NCI-H774 (cell line): ENCODE data around the gene ULK4.

Source experiments
- DNase-seq: peaks from one replicate; lab custom pipeline; 2025; lab: John Stamatoyannopoulos, UW

The ULK4 gene

DNA sequence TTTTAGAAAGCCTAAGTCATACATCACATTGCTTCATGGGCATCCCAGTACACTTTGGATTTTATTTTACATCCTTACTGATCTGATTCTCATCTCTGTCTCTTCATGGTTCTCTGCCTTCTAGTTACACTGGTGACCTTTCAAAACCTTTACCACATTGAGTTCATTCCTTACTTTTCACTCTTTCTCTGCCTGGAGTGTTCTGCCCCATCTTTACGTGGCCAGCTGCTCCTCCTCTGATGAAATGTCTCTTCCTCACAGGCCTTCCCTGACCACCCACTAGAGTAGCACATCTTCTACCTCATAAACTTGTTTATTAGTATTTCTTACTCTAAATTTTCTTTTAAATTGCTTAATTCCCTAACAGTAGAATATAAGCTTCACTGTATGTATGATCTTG, 744.9 kb downstream of the ULK4 start:
- DNase-seq = no peak

GRCh38 chr3:41216422-41216821, 745.5 kb downstream of the ULK4 start:
- DNase-seq = no peak

GRCh38 chr3:41213588-41213987, 748.3 kb downstream of the ULK4 start:
- DNase-seq = no peak

DNA sequence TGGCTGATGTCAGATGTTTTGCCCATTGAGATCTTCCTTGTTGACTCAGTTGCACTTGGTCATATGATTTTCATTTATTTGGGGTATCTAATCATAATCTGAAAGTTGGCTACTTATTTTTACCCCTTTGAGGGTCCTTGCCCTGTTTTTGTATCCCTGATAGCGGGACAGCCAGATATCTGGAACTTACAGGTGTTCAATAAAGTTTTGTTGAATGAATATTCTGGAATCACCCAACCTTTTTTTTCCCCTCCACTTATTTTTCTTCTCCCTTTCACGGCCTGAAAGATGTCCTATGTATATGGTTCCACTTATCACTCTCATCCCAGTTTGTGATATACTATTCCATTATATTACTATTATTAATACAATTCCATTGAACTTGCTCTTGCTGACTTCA, 749.8 kb downstream of the ULK4 start:
- DNase-seq = no peak

GRCh38 chr3:41210966-41211365, 750.9 kb downstream of the ULK4 start:
- DNase-seq = no peak

DNA sequence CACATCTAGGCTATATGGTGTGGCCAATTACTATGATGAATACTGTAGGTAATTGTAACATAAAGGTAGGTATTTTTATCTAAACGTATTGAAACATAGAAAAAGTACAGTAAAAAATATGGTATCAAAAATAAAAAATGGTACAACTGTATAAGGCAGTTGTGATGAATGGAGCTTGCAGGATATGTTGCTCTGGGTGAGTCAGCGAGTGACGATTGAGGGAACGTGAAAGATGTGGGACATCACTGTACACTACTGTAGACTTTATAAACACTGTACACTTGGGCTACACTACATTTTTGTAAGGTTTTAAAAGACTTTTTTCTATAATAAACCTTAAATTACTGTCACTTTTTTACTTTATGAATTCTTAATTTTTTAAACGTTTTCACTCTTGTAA, 752.3 kb downstream of the ULK4 start:
- no peak for DNase-seq

- DNase-seq = no peak
These were observed 753.2 kb downstream of the ULK4 start for GRCh38 chr3:41208507-41209220.

GRCh38 chr3:41207355-41207754, 754.5 kb downstream of the ULK4 start:
- DNase-seq = no peak

DNA sequence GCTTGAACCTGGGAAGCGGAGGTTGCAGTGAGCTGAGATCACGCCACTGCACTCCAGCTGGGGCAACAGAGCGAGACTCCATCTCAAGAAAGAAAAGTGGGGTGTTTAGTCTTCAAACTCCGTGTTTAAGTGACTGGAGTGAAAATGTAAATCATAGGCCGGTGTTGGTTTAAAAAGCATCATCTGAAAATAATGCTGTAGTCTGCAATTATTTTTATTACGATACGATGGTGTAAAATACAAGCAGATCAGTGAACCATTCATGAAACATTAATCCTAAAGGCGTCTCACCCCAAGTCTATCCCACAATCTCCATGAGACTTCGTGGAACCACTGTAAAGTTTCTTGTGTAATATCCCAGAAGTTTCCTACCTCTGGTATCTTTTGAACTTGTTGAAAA, 756.3 kb downstream of the ULK4 start:
- DNase-seq = no peak

DNA sequence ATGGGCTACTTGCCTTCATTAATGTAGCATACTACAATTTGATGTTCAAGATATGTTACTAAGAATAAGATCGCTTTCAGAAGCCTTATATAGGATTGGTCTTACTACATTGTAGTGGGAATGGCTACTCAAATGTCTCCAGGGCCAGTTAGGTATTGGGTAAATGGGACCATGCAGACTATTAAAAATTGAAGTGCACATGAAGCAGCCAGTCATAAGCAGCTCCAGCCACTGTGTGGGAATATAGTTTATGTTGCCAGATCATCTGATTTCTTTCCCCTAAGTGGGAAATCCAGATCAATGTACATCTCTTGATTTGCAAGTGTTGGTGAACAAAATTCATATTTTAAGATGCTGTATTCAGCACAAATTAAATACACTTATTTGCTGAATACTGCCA, 757.5 kb downstream of the ULK4 start:
- DNase-seq = no peak

DNA sequence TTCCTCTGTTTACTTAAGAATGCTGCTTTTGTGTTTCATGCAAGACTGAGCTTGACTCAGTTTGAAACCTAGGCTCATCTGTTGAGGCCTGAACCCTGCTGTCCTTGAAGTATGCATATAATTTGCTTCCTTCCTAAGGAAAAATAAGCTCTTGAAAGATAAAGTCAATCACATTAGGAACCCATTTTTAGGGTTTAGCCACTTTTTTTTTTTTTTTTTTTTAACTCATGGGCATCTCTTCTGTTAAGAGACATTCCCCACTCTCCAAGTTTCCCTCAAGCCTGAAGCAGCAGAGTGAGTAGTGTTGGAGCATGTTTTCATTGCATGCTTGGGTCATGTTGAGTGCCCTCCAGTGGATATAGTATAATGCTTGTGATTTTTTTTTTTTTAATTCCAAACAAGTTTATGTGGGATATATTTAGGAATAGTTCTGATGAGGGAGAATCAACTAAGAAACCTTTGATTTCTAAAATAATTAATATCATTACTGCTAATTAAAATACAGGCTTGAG, 759.0 kb downstream of the ULK4 start:
- no peak for DNase-seq

- DNase-seq = no peak
These were observed 759.6 kb downstream of the ULK4 start for GRCh38 chr3:41202075-41202833.

GRCh38 chr3:41200669-41201021, 761.3 kb downstream of the ULK4 start:
- no peak for DNase-seq

GRCh38 chr3:41199866-41200668, 761.8 kb downstream of the ULK4 start:
- DNase-seq = no peak

DNA sequence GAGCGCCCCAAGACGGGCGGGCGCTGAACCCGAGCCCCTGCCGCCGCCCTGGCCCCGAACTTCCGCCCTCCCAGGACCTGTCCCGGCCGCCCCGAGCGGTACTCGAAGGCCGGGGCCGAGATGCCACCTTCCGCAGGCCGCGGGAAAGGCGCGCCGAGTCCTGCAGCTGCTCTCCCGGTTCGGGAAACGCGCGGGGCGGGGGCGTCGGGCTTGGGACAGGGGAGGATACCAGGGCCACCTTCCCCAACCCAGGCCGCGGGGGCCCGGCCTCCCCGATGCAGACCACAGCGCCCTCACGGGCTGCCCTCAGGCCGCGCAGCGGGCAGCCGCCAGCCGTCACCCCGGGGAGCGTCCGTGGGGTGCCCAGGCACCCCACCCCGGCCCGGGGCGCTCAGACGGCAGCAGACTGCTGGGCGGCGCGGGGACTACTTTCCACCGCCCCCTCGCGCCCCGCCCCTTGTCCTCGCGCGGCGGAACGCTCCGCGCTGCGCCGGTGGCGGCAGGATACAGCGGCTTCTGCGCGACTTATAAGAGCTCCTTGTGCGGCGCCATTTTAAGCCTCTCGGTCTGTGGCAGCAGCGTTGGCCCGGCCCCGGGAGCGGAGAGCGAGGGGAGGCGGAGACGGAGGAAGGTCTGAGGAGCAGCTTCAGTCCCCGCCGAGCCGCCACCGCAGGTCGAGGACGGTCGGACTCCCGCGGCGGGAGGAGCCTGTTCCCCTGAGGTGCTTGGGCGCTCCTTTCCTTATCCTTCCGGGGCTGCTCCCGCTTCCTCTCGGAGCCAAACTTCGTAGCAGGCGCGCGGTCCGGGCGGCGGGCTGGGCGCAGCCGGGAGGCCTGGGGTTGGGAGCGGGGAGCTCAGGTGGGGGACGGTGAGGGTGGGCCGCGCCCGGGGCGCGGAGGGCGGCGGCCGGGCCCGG, 762.7 kb downstream of the ULK4 start, which contains the start of gene CTNNB1:
Gene CTNNB1, plus strand, starts transcription at position 556 of the 916 bp plus-strand sequence. CDS start 24,564 bp downstream, outside the sequence.
- DNase-seq = peak; percentile 85

DNA sequence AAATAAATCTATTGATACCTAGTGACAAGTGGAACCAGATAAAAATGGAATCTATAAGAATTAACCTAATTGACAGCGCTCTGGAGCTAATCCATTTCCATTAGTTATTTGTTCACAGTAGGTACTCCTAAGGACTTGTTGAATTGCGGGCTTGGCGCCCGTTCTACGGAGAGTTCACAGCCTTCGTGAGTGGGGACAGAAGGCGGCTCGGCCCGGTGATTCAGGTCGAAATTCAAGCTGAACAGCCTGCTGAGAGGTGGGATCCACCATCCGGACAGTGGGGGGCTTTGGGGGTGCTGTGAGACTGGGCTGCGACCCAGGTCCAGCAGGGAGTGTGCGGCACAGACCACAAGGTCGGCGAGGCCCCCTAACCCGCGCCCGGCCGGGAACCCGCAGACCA, 763.4 kb downstream of the ULK4 start:
- no peak for DNase-seq

DNA sequence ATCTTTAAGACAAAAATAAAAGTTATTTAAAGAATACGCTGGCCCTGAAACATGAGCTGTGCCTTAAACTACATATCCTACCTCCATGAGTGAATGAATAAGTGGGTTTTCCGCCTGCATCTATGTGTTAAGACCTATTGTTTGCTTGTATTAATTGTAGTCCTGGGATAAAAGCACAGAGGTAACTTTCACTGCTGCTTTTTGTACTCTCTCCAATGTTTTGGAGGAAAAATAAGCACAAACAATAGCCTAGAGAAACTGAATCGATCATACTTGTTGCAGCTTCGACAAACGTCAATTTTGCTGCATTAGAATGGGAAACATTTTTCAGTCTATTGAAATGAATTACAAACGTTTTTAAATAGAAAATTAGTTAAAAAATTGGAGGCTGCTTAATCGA, 763.9 kb downstream of the ULK4 start:
- no peak for DNase-seq
